Urinary bladder (tissue), 4 donors: Measurements from ENCODE around the gene TIMM8B. TPM values are rescaled to one million over a fixed set of nuclear protein-coding genes. Genes with fewer than 3 reads are reported as not detected.

Experiments
- DNase-seq: peaks from one replicate; pipeline ENCODE4 v3.0.0-alpha.2; 2015; ENCODE audit errors: extremely low spot score
- H3K27ac ChIP-seq: one replicate; pipeline ENCODE4 v1.5.1; 2013; ENCODE audit warnings: low read depth, mild to moderate bottlenecking, moderate library complexity
- H3K36me3 ChIP-seq: one replicate; pipeline ENCODE4 v1.6.1; 2013; ENCODE audit warnings: mild to moderate bottlenecking, moderate library complexity; ENCODE audit not compliant: insufficient read depth
- H3K4me1 ChIP-seq: one replicate; pipeline ENCODE4 v1.6.1; 2013; ENCODE audit warnings: mild to moderate bottlenecking, moderate library complexity; ENCODE audit not compliant: insufficient read depth
- H3K4me3 ChIP-seq: one replicate; pipeline ENCODE4 v1.5.1; 2013; ENCODE audit warnings: low read depth, low read length
- WGBS: extraction: QIAGEN DNeasy Blood & Tissue Kit; methylation state at CpG from one replicate; pipeline ENCODE4 v1.1.7; 2013; 5-methylcytosine and 5-hydroxymethylcytosine counted together
- polyA plus RNA-seq: library from polyadenylated mRNA; stranded (reverse); fragments of 200-250 nt; gene quantifications from one replicate; pipeline ENCODE4 v1.2.3, GENCODE V29; 2013
- total RNA-seq: library from RNA; depleted of rRNA; stranded (reverse); fragments of >200 nt; gene quantifications from one replicate; pipeline ENCODE4 v1.2.3, GENCODE V29; 2014
- donor health status: healthy with polysubstance abuse.
- donor health status: healthy.

The TIMM8B gene
- 57.0 TPM for total RNA-seq
- polyA plus RNA-seq: 82.9 TPM

- under 1% methylated on average over 45 of the region's 45 CpGs for WGBS
- Histone ChIP-seq H3K36me3 (peaks cover 4% of the 10 kb centered on the region), H3K4me1 (no peaks in the 10 kb centered on the region), H3K27ac (peak within 1 kb of the TSS; percentile 63), H3K4me3 (peak within 1 kb of the TSS; percentile 73)
- peak; percentile 98 for DNase-seq
Measured at GRCh38 chr11:112086422-112087191, at the start of gene TIMM8B, which contains the start of gene SDHD. TIMM8B (minus strand) TSS chr11:112086756; CDS start chr11:112086723, 33 bp downstream. SDHD (plus strand) TSS chr11:112086873; CDS start chr11:112086908, 35 bp downstream.

GRCh38 chr11:112134473-112134872, 47.9 kb upstream of the TIMM8B start:
- WGBS: 79% methylated on average over 3 of the region's 4 CpGs
- Histone ChIP-seq H3K36me3 (no peaks in the 10 kb centered on the region), H3K4me3 (no peak overlapping the region), H3K27ac (no peak overlapping the region), H3K4me1 (no peaks in the 10 kb centered on the region)
- DNase-seq: no peak

- Histone ChIP-seq H3K36me3 (no peaks in the 10 kb centered on the region), H3K27ac (no peak overlapping the region), H3K4me3 (no peak overlapping the region), H3K4me1 (no peaks in the 10 kb centered on the region)
- DNase-seq: no peak
- WGBS: 54% methylated on average over 2 of the region's 2 CpGs
Measured at GRCh38 chr11:112132737-112133136, 46.2 kb upstream of the TIMM8B start.

- H3K4me3 ChIP-seq: no peak overlapping the region
Measured at GRCh38 chr11:112129656-112130055, 43.1 kb upstream of the TIMM8B start.

GRCh38 chr11:112128483-112129121, 42.0 kb upstream of the TIMM8B start:
- no peak for DNase-seq
- 41% methylated on average over 3 of the region's 3 CpGs for WGBS

More at GRCh38 chr11:112129656-112130055, 43.1 kb upstream of the TIMM8B start:
- H3K4me1 ChIP-seq: no peaks in the 10 kb centered on the region
- H3K36me3 ChIP-seq: no peaks in the 10 kb centered on the region
- 85% methylated on average over 5 of the region's 5 CpGs for WGBS
- no peak overlapping the region for H3K27ac ChIP-seq
- DNase-seq: no peak

GRCh38 chr11:112127056-112127455, 40.5 kb upstream of the TIMM8B start:
- Histone ChIP-seq H3K4me1 (no peaks in the 10 kb centered on the region), H3K4me3 (no peak overlapping the region), H3K27ac (no peak overlapping the region), H3K36me3 (no peaks in the 10 kb centered on the region)
- WGBS: 96% methylated on average over 2 of the region's 2 CpGs
- no peak for DNase-seq

More at GRCh38 chr11:112128483-112129121, 42.0 kb upstream of the TIMM8B start:
- no peaks in the 10 kb centered on the region for H3K4me1 ChIP-seq
- H3K27ac ChIP-seq: no peak overlapping the region
- no peaks in the 10 kb centered on the region for H3K36me3 ChIP-seq
- H3K4me3 ChIP-seq: no peak overlapping the region

- WGBS: 65% methylated on average over 4 of the region's 4 CpGs
- H3K4me1 ChIP-seq: no peaks in the 10 kb centered on the region
- H3K27ac ChIP-seq: no peak overlapping the region
- DNase-seq: no peak
- H3K36me3 ChIP-seq: no peaks in the 10 kb centered on the region
- no peak overlapping the region for H3K4me3 ChIP-seq
Measured at GRCh38 chr11:112123129-112123528, 36.6 kb upstream of the TIMM8B start.

GRCh38 chr11:112121981-112122615, 35.5 kb upstream of the TIMM8B start:
- whole genome bisulfite sequencing: 93% methylated on average over 5 of the region's 5 CpGs
- no peaks in the 10 kb centered on the region for H3K36me3 ChIP-seq
- no peaks in the 10 kb centered on the region for H3K4me1 ChIP-seq
- no peak overlapping the region for H3K4me3 ChIP-seq
- no peak overlapping the region for H3K27ac ChIP-seq
- DNase-seq: no peak

GRCh38 chr11:112118176-112118575, 31.6 kb upstream of the TIMM8B start:
- 85% methylated on average over 2 of the region's 2 CpGs for WGBS
- Histone ChIP-seq H3K27ac (no peak overlapping the region), H3K4me3 (no peak overlapping the region), H3K36me3 (no peaks in the 10 kb centered on the region), H3K4me1 (no peaks in the 10 kb centered on the region)
- DNase-seq: no peak

GRCh38 chr11:112115386-112115785, 28.8 kb upstream of the TIMM8B start:
- DNase-seq: no peak
- WGBS: 73% methylated on average over 5 of the region's 5 CpGs
- H3K4me1 ChIP-seq: no peaks in the 10 kb centered on the region
- H3K36me3 ChIP-seq: no peaks in the 10 kb centered on the region
- H3K4me3 ChIP-seq: no peak overlapping the region
- H3K27ac ChIP-seq: no peak overlapping the region

- no peaks in the 10 kb centered on the region for H3K4me1 ChIP-seq
- H3K36me3 ChIP-seq: no peaks in the 10 kb centered on the region
- WGBS: 94% methylated on average over 2 of the region's 2 CpGs
- DNase-seq: no peak
- H3K4me3 ChIP-seq: no peak overlapping the region
- H3K27ac ChIP-seq: no peak overlapping the region
Measured at GRCh38 chr11:112114460-112114859, 27.9 kb upstream of the TIMM8B start.

- H3K27ac ChIP-seq: no peak overlapping the region
- no peak overlapping the region for H3K4me3 ChIP-seq
- H3K4me1 ChIP-seq: no peaks in the 10 kb centered on the region
- WGBS: 64% methylated on average over 6 of the region's 6 CpGs
- no peak for DNase-seq
- H3K36me3 ChIP-seq: no peaks in the 10 kb centered on the region
Measured at GRCh38 chr11:112113539-112114457, 27.2 kb upstream of the TIMM8B start.

GRCh38 chr11:112106070-112106469, 19.5 kb upstream of the TIMM8B start:
- WGBS: 94% methylated on average over 8 of the region's 8 CpGs
- Histone ChIP-seq H3K4me1 (no peaks in the 10 kb centered on the region), H3K4me3 (no peak overlapping the region), H3K27ac (no peak overlapping the region), H3K36me3 (peaks cover 3% of the 10 kb centered on the region)
- no peak for DNase-seq
